ENCODE data around the gene XRN2.

The XRN2 gene

GRCh38 chr20:21303061-21303871 lies at the start of gene XRN2:
Gene XRN2, plus strand, starts transcription at chr20:21303331. Its CDS starts 68 bp downstream, at chr20:21303399.
- DNase-seq: peak; percentile 94

- DNase-seq: no peak
Measured at GRCh38 chr20:21257192-21257591, 45.9 kb upstream of the XRN2 start.

- DNase-seq: no peak
Measured at GRCh38 chr20:21258411-21258810, 44.7 kb upstream of the XRN2 start.

GRCh38 chr20:21259346-21259745 lies 43.8 kb upstream of the XRN2 start:
- no peak for DNase-seq

- DNase-seq: no peak
Measured at GRCh38 chr20:21262812-21263211, 40.3 kb upstream of the XRN2 start.

GRCh38 chr20:21265261-21266190 lies 37.6 kb upstream of the XRN2 start:
- no peak for DNase-seq

- DNase-seq: no peak
Measured at GRCh38 chr20:21266191-21266536, 37.0 kb upstream of the XRN2 start.

- no peak for DNase-seq
Measured at GRCh38 chr20:21269772-21270171, 33.4 kb upstream of the XRN2 start.

GRCh38 chr20:21270806-21271205 lies 32.3 kb upstream of the XRN2 start:
- DNase-seq: no peak

GRCh38 chr20:21272279-21272678 lies 30.9 kb upstream of the XRN2 start:
- peak; percentile 22 for DNase-seq

- DNase-seq: no peak
Measured at GRCh38 chr20:21272679-21273078, 30.5 kb upstream of the XRN2 start.

GRCh38 chr20:21273755-21274386 lies 29.3 kb upstream of the XRN2 start:
- no peak for DNase-seq

GRCh38 chr20:21278829-21279228 lies 24.3 kb upstream of the XRN2 start:
- no peak for DNase-seq

- no peak for DNase-seq
Measured at GRCh38 chr20:21279706-21280521, 23.2 kb upstream of the XRN2 start.

- DNase-seq: no peak
Measured at GRCh38 chr20:21280522-21281016, 22.6 kb upstream of the XRN2 start.

- no peak for DNase-seq
Measured at GRCh38 chr20:21286775-21287174, 16.4 kb upstream of the XRN2 start.

GRCh38 chr20:21288587-21289370 lies 14.4 kb upstream of the XRN2 start:
- no peak for DNase-seq

- DNase-seq: no peak
Measured at GRCh38 chr20:21289651-21290050, 13.5 kb upstream of the XRN2 start.

- DNase-seq: no peak
Measured at GRCh38 chr20:21291026-21291425, 12.1 kb upstream of the XRN2 start.

- DNase-seq: no peak
Measured at GRCh38 chr20:21294755-21295154, 8.4 kb upstream of the XRN2 start.

- peak; percentile 10 for DNase-seq
Measured at GRCh38 chr20:21301940-21302663, 1.0 kb upstream of the XRN2 start.
